ENCODE results near the gene SLC22A9.

The SLC22A9 gene

GRCh38 chr11:63445118-63445517 is 75.5 kb downstream of the SLC22A9 start:
- no peak for DNase-seq

GRCh38 chr11:63445720-63446119 is 76.1 kb downstream of the SLC22A9 start:
- DNase-seq, result peak; percentile 28

- DNase-seq, result no peak
These were observed 79.1 kb downstream of the SLC22A9 start for GRCh38 chr11:63448646-63449045.

- DNase-seq, result no peak
These were observed 90.0 kb downstream of the SLC22A9 start for GRCh38 chr11:63459586-63459985.
